GM04504 (cell line): Measurements from ENCODE around the gene NACC2.

ENCODE experiments used
- DNase-seq: peaks from one replicate; pipeline ENCODE4 v3.0.0-alpha.2; 2012; ENCODE audit warnings: low read depth

The NACC2 gene

DNA sequence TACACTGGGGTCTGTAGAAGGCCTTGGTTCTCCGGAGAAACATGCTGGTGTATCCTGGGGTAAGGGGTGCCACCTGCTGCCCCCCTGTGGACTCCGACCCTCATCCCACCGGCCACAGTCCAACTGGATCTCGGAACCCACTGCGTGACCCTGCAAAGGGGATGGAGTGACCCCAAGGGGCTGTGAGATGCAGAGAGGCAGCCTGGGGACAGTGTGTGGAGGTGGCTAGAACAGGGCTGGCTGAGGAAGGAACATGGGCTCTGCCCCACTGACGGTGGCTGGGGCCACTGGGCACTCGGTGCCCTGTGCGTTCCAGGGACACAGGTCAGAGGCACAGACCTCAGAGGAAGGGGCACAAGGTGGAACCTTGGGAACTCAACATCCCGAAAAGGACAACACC is 2.3 kb downstream of the NACC2 start:
- DNase-seq, result no peak

DNA sequence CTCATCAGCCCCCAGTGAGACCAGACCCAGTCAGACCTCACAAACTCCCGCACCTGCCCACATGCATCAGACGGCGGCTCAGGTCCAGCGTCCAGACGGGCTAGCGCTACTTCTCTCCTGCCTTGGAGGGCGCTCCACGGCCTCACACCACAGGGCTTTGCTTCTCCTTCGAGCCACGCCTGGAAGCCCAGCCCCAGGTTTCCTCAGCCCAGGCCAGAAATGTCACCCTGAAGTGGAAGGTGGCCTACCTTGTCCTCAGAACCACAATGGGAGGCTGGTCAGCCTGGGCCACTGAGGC is 2.8 kb downstream of the NACC2 start:
- no peak for DNase-seq

DNA sequence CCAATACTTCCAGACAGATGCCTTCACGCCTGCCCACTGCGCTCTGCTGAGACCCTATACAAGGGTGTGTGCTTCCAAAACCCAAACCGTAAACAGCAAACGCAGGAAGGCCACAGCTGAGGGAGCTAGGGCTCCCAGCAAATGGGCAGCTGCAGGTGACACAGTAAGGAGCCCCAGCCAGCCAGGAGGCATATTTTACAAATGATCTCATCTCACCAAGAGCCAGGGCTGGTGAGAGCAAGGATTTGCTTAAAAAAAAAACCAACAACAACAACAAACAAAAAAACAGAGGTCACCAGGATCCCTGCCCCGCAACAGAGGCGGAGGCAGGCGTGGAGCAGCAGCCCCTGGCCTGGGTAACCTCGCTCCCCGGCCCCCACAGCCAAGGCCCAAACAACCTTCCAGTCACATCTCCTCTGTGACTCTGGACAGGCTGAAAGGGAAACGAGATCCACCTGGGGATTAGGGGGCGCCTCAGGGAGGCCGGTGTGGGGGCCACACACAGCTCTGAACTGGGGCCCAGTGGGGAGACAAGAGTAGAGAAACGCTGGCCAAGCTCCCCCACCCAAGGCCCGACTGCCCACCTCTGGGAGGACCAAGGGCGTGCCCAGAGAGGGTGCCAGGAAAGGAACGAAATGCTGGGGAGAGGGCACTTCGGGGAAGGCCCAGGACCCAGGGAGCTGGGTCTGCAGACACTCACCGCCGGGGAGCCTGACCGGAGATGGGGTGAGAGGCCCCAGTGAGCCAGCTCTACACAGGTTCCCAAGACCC is 3.3 kb downstream of the NACC2 start:
- no peak for DNase-seq

DNA sequence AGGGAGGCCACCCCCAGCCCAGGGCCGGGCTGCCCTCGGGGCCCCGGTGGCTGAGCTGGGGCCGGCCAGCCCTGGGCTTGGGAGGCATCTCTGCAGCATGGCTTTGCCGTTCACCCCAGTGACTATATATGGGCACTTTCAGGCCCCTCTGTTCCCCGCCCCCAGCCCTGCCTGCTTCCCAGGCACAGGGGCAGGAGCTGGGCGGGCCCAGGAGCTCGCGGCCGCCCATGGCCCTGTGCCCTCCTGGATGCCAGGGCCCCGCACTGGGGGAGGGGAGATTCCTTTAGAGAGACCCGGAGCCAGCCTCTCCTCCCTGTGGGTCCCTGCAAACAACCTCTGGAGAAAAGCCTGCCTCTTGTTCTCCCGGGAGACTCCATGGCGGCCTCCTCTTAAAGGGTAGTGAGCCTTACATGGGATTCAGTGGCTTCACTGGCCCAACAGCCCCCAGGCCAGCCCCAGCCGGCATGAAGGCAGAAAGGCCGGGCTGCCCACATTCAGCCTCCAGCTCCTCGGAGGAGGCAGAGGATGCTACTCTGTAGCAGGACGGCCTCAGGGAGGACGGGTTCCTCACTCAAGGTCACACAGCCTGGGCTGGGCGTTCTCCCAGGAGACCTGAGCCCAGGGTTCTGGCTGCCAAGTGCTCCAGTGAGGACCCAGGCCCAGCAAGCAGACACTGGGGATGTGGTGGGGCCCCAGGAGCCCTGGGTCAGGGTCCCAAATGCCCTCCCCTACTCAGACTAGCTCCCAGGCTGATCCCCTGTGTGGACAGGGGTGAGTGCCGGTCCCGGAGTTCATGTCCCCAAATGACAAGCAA is 4.1 kb downstream of the NACC2 start:
- DNase-seq, result no peak

DNA sequence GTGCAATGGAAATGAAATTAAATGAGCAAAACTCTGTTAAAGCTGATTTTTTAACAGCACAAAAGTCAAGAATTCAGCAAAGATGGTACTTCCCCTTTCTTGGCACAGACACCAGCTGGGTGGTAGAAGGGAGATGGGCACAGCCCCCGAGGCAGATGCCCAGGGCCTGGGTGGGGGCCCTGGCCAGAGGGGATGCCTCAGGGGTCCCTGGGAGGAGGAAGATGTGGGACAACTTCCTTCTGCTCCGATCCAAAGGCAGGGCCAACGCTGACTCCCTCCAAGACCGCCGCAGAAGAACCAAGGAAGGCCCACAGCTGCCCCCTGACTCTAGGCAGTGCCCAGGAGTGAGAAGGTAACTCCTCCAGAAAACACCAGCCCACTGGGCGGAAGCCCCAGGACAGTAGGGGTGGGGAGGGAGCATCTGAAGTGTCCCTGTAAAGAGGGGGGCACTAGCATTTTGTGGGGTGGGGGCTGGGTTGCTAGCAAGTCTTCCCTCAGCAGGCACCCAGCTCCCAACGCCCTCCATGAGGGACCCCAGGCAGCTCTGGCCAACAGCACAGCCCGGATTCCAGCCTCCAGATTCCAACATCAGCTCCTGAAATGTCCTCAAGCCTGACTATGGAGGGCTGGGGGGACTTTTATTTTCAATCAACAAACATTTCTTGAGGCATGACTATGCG is 4.9 kb downstream of the NACC2 start:
- no peak for DNase-seq

- no peak for DNase-seq
Observed at GRCh38 chr9:136089697-136090045, 5.4 kb downstream of the NACC2 start.

DNA sequence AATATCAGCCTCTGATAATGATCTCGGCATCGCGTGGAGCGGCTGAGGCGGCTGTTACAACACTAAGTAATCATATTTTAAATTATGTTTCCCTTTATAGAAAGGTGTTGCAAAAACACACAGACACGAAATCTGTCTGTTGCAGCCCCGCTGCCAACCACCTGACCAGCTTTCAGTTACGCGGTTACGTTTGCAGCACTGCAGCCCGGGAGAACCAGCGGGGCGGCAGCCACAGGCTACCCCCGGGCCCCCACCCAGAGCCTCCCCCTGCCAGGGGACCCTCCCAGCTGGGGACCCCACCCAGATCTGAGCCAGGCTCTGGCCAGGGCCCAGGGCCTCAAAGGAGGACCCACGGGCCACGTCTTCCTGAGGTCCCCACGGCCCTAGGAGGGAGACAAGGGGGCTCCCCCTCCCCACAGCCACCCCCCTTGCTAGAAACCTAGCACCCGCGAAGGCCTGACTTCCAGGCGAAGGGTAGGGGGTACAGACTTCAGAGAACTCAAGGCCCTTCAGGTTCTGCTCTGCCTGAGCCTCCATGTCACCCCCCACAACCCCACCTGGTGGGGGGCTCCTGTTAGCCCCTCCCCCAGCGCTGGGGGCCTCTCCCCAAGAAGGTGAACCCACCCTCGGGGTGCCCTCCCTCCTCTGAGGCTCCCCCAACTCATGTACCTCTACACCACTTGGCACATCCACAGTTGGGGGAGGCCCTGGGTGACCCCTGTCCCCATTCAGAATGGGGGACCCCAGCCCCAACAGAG is 6.0 kb downstream of the NACC2 start:
- no peak for DNase-seq

DNA sequence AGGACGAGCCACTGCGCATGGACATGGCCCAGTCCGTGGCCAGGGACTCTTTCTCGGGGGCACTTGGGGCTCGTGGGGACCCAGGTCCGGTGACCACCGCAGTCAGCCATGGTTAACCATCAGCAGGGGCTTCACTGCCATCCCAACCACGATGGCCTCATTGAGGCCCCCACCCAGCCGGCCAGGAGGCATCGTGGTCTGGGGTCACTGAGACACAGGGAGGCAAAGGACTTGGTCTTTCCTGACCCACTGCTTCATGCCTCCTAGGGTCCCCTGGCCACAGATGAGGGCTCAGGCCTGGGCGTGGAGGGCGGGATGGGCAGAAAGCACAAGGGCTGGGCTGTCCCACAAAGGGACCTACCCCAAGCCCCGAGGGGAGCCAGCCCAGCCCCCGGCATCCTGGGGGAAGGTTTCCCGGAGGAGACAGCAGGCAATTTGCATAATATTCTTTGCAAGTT is 6.6 kb downstream of the NACC2 start:
- no peak for DNase-seq

GRCh38 chr9:136087741-136088480 is 7.2 kb downstream of the NACC2 start:
- DNase-seq, result no peak

GRCh38 chr9:136086951-136087740 is 7.9 kb downstream of the NACC2 start:
- no peak for DNase-seq

DNA sequence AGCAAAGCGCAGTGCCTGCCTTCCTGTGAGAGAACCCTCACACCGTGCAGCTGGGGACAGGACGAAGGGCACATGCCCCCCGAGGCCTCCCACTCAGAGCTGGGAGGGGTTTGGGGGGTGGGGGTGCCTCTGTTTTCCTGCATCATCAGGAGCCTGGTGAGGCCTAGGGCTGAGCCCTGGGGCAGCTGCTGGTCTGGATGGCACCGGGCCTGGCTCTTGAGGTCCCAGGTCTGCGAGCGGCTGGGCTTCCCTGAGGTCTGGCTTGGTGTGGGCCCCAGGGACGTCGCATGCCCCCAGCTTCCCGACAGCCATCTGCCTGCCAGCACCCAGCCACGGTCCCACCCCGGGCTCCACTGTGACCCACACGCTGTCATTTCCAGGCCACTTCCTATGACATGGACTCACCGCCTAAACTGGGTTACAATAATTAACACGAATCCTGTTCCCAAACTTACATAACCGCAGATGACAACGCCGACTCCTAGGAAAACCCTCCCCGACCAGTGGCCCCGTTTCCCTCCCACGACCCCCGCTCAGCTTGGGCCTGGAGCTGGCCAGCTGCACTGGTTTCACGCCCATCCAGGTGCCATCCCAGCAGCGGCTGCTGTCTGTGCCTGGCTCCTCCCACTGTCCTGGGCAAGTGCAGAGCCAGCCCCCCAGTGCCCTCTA is 8.7 kb downstream of the NACC2 start:
- DNase-seq, result no peak

- DNase-seq, result no peak
Observed at GRCh38 chr9:136085815-136086212, 9.3 kb downstream of the NACC2 start.

DNA sequence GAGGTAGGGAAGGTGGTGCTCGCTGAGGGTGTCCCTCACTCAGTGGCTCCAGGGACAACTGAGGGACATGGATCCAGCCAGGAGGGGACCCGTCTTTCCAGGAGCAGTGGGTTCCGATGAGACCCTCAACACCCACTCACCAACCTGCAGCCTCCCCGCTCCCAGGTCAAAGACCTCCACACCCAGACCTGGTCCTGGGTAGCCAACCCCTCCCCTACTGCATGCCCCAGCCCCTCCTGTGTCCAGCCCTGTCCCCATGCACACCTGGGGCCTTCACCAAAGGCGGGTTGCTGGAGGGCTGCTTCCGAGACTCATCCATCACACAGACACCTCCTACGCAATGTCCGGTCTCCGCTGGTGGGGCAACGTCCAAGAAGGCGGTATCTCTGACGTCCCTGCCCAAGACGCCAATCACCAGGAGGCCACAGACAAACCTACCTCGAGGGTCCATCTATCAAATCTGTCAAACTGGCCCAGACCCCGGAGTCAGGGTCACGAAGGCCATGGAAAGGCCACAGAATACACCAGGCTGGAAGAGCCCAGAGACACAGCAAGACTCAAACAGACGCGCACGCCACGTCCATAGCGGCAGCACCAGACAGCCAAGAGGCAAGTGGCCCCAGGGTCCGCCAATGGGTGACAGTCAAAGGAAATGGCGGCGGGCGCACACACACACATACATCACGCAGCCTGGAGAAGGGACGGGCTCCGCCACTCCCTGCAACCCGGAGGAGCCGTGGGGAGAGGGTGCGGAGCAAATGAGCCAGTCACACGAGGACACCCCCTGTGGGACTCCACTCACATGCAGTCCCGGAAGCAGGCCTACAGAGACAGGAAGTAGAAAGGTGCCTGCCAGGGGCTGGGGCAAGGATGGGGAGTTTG is 10.8 kb downstream of the NACC2 start:
- DNase-seq, result no peak

DNA sequence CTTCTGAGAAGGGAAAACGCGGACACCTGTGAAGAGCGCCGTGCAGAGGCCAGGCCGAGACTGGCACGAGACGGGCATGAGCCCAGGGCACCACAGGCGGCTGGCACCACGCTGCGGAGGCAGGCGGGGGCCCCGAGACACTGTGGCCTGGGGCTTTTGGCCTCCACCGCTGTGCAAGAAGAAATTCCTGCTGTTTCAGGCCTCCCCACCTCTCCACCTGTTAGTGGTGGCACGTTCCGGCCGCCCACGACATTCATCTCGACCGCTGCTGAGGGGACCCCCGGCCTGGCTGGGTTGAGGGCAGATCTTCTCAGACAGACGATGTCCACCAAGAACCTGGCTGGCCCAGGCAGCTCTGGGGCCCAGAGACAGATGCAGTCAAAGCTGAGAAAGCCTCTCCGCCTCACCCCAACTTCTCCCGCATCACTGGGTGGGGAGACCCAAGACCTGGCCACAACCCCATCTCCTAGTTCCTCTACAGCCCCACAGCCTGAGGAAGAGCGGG is 11.5 kb downstream of the NACC2 start:
- no peak for DNase-seq

- DNase-seq, result no peak
Observed at GRCh38 chr9:136082496-136083361, 12.4 kb downstream of the NACC2 start.

GRCh38 chr9:136081826-136082495 is 13.1 kb downstream of the NACC2 start:
- DNase-seq, result no peak

DNA sequence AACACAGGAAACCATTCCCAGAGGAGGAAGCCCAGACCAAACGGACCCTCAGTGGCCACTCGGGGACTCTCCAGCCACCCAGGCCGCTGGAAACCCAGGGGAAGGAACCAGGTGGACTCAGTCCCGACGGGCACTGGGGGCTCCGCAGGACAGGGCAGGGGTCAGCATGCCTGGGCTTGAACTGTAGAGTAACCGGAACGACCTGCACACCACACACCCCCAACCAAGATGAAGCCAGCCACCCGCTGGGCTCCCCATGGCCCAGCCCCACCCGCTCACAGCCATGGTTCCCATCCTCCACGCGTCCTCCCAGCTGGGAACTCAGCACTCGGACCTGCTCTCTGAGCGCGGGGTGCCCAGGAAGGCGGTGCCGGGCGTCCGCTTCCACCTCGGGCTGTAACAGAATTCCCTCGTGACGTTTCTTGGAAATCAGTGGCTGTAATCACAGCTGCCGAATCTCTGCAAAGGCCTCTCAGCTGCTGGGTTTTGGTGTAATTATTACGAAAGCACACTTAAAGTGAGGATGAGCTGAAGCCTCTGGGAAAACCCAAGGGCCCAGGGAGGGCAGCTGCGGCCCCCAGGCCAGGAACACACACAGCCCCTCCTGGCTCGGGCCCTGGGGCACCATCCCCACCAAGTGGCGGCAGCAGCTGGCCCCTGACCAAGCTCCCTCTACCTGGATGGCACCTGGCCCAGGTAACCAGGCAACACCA is 13.8 kb downstream of the NACC2 start:
- DNase-seq, result no peak
